Hematopoietic multipotent progenitor cell treated with erythropoietin and hydrocortisone succinate and interleukin-3 and kit ligand, for 4 days (in vitro differentiated cells): ENCODE data around the gene MYZAP.

Source experiments
- DNase-seq: peaks from one replicate; pipeline ENCODE4 v3.0.0-alpha.2; 2015

Gene MYZAP

GRCh38 chr15:57665939-57666338 is 74.2 kb downstream of the MYZAP start:
- no peak for DNase-seq

GRCh38 chr15:57667171-57667849 is 75.6 kb downstream of the MYZAP start:
- no peak for DNase-seq

GRCh38 chr15:57668016-57668415 is 76.3 kb downstream of the MYZAP start:
- no peak for DNase-seq

- DNase-seq: no peak
These were observed 79.9 kb downstream of the MYZAP start for GRCh38 chr15:57671636-57672035.

GRCh38 chr15:57675481-57676181 is 83.9 kb downstream of the MYZAP start:
- DNase-seq: no peak

GRCh38 chr15:57676585-57676984 is 84.9 kb downstream of the MYZAP start:
- no peak for DNase-seq

- DNase-seq: no peak
These were observed 85.5 kb downstream of the MYZAP start for GRCh38 chr15:57677204-57677603.

- DNase-seq: no peak
These were observed 88.3 kb downstream of the MYZAP start for GRCh38 chr15:57680021-57680420.

GRCh38 chr15:57681011-57681410 is 89.3 kb downstream of the MYZAP start:
- no peak for DNase-seq

- DNase-seq: no peak
These were observed 91.8 kb downstream of the MYZAP start for GRCh38 chr15:57683481-57683880.

GRCh38 chr15:57684491-57685151 is 92.9 kb downstream of the MYZAP start:
- DNase-seq: no peak

- DNase-seq: no peak
These were observed 93.8 kb downstream of the MYZAP start for GRCh38 chr15:57685306-57686095.

- no peak for DNase-seq
These were observed 95.0 kb downstream of the MYZAP start for GRCh38 chr15:57686657-57687056.

GRCh38 chr15:57690341-57690966 is 98.8 kb downstream of the MYZAP start:
- DNase-seq: no peak

GRCh38 chr15:57691082-57691481 is 99.4 kb downstream of the MYZAP start:
- DNase-seq: no peak

GRCh38 chr15:57692709-57693108 is 101.0 kb downstream of the MYZAP start:
- DNase-seq: no peak

- DNase-seq: no peak
These were observed 102.6 kb downstream of the MYZAP start for GRCh38 chr15:57694279-57694678.

- no peak for DNase-seq
These were observed 104.4 kb downstream of the MYZAP start for GRCh38 chr15:57696146-57696545.

GRCh38 chr15:57697588-57697987 is 105.9 kb downstream of the MYZAP start:
- DNase-seq: no peak

GRCh38 chr15:57698243-57698642 is 106.5 kb downstream of the MYZAP start:
- DNase-seq: no peak

- DNase-seq: no peak
These were observed 107.3 kb downstream of the MYZAP start for GRCh38 chr15:57698991-57699390.

- no peak for DNase-seq
These were observed 111.7 kb downstream of the MYZAP start for GRCh38 chr15:57703387-57703786.

GRCh38 chr15:57704441-57704840 is 112.7 kb downstream of the MYZAP start:
- DNase-seq: peak; percentile 31
